GM19193 (cell line): ENCODE data around the gene TNK2.
A peak's percentile ranks its signal among the peaks of the same experiment; 100 is the strongest.

Experiments
- POLR2A ChIP-seq: IDR thresholded peaks from 4 replicates; pipeline ENCODE4 v1.6.1; 2011; ENCODE audit not compliant: insufficient read depth, insufficient read length; ENCODE audit errors: extremely low read depth

TNK2 gene

DNA sequence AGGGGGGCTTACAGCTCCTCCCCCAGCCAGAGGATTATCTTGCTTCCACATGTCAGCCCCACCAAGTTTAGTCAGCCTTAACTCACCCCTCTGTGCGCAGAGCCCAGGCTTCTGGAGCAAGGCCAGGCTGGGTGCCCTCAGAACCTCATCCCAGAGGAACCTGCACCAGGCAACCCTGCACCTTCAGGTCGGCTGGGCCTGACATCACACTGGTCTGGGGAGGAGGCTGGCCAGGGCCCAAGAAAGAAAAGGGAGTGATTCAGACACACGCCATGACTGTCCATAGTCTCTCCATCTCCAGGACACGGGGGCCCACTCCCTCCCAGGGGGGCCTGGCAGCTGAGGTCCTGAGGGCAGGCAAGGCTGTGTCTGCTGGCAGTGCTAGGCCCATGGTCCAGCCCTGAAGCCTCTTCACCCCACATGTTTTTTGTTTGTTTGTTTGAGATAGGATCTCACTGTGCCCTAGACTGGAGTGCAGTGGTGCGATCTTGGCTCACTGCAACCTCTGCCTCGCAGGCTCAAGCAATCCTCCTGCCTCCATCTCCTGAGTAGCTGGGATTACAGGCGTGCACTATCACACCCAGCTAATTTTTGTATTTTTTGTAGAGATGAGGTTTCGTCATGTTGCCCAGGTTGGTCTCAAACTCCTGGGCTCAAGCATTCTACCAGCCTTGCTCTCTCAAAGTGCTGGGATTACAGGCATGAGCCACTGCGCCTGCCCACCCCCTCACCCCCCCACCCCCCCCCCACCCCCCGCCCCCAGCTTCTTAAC lies 11.1 kb downstream of the TNK2 start:
- TF ChIP-seq POLR2A: no peak

DNA sequence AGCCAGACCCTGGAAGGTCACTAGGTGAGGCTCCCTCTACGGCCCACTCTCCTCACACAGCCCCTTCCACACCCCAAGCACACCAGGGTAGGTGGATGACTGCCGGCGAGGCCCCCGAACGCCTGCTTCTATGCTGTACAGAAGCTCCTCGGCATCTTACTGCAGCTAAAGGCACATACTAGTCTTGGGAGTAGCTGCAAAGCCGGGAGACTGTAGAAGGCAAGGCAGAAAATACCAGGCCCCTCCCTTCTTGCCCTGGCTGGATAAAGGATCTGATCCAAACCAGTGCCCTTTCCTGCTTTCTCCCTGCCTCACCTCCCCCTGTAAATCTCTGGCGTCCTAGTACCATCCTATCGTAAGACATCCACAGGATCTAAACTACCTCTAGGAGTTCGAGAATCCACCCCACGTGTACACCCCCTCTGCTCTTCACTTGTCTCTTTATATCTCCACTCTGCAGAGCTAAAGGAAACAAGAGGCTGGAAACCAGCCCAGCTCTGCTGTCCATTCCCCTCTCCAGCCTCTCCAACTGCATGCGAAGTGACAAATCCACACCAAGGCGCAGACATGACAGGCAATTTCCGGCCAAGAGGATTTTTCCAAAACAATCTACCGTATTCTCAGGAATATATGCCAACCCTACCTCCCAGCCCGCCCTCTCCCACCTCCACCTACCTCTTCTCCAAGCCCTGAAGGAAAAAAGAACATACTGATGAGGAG lies 11.8 kb downstream of the TNK2 start:
- TF ChIP-seq POLR2A: no peak

DNA sequence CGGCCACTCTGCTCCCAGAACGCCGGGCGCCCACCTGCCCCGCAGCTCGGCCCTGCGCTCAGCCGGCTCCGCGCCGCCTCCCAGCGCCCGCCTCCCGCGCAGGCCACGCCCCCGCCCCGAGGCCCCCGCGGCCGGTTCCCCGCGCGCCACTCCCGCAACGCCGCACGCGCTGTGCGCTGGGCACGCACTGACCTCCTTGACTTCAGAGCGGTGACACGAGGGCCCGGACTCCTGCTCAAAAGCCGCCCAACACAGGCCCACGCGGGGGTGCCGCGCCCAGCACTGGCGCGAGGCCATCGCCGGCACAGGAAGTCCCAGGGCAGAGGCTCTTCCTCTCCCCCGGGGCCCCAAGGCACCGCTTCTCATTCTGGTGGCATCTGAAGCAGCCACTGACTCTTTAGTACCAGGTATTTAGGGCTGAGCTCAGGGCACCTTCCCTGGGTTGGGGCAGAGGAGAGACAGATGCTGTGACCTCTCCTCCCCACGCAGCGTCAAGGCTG lies 12.4 kb downstream of the TNK2 start:
- no peak for TF ChIP-seq POLR2A

DNA sequence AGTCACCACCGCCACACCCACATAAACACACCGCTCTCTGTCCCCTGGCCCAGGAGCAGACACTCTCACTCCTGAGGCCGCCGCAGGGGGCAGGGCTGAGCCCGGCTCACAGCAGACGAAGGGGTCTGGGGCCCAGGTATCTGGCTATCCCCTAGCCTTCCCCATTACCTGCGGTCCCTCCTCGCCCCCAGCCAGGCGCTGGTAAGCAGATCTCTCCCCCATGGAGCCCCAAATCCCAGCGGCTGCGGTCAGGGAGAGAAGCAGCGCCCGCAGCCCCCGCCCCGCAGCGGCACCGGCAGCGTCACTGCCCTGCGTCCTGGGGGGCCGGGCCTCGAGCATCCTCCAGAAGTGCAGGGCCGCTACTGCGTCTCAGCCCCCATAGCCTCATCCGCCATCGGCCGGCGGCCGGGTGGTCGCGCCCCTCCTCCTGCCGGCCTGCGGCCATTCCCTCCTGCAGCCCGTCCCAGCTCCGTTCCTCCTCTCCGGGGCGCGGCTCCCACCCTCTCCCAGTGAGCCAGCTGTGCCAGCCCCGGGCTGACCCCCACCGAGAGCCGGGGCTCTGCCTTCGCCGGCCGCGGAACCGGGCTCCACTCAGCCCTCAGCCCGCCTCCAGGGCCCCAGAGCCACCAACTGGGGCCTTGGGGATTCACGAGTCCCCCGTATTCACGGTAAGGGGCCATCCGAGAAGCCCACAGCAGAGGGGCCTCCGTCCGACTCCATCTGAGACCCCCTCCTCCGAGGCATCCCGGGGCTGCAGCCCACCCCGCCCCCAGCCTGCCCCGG lies 13.1 kb downstream of the TNK2 start:
- TF ChIP-seq POLR2A: peak; percentile 30

DNA sequence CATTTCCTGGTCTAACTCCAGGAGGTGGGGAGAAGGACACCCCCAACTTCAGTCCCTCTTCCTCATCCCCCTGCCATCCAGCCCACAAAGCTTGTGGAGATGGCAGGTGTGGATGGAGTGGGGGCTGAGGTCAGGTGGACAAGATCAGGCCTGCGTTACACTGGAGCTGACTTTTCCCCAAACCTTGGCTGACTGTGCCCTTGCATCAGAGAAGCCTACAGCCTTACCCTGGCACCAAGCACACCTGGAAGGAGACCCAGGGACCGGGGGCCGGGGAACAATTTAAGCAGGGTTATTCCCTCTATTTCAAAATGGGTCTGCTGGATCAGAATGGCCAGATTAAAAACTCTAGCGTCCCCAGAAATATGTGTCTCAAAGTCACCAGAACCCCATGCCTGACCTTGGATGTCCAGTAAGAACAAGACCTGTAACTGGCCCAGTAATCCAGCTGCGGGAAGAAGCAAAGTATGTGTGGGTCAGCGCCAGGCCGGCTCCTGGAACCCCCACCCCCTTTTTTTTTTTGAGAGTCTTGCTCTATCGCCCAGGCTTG lies 14.4 kb downstream of the TNK2 start:
- no peak for TF ChIP-seq POLR2A

DNA sequence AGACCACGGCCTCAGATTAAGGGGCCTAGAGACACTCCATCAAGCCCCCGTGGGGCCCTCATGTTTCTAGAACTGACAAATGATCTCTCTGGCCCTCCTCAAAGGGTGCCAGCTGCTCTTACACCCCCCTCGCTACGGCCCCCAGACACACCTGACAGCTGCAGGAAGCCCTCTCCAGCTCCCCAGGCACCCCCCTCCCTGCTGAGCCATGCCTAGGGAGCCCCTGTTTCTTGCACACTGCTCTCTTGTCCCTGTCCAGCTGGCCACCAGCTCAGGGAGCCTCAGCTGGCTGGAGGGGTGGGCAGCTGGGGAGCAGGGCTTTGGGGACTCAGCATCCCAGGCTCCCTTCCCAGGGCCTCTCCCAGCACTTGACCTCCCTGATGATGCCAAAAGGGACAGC lies 14.8 kb downstream of the TNK2 start:
- no peak for TF ChIP-seq POLR2A

DNA sequence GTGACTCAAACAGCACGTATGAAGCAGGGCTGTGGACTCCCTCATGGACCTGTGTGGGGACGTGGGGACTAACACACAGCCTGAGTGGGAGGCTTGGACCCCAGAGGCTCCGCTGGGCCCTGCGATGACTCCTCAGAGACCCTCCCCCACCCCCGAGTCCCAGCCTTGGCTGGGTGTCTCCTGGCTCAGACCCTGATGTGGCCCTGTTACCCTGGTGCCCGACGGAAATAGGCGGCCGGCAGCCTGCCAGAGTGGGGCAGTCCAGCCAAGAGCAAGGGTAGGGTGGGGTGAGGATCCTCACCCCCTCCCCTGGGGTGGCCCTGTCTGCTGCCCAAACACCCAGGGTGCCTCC lies 15.3 kb downstream of the TNK2 start:
- TF ChIP-seq POLR2A: no peak

DNA sequence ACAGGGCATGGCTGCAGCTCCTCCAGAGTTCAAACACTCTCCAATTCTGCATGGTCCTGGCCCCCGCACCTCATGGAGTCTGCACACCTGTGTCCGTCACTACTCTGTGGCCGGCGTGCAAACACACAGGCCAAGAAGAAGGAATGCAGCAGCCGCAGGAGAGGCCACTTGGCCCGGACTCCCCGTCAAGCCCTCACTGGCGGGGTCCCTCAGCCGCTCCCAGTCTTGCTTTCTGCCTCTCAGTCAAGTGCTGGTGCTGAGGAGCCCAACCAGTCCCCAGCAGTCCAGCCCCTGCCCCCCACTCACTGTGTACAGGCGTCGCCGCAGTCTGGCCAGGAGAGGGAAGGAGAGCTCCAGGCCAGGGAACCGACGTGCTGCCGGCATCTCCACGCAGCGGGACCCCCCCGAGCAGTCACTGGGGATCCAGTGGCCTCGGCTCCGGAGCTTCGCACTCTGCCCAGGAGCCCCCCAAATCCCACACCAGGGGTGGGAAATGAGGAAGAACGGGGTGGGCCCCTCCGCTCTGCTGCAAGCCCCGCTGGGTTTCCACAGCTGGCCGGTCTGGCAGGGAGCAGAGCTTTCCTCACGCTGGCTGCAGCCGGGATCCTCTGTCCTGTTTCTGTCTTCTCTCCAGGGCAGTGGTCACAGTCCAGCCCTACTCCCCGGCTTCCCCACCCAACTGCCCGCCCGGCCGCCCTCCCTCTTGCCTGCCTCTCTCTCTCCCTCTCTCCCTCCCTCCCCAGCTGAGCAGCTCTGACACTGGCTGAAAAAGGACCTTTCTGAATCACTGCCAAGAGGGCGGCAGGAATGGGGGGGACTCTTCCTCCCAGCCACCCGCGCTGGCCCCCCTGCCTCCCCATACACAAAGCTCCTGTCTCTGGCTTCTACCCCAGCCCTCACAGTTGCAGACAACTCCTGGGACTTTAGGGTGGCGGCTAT lies 16.0 kb downstream of the TNK2 start:
- no peak for TF ChIP-seq POLR2A

DNA sequence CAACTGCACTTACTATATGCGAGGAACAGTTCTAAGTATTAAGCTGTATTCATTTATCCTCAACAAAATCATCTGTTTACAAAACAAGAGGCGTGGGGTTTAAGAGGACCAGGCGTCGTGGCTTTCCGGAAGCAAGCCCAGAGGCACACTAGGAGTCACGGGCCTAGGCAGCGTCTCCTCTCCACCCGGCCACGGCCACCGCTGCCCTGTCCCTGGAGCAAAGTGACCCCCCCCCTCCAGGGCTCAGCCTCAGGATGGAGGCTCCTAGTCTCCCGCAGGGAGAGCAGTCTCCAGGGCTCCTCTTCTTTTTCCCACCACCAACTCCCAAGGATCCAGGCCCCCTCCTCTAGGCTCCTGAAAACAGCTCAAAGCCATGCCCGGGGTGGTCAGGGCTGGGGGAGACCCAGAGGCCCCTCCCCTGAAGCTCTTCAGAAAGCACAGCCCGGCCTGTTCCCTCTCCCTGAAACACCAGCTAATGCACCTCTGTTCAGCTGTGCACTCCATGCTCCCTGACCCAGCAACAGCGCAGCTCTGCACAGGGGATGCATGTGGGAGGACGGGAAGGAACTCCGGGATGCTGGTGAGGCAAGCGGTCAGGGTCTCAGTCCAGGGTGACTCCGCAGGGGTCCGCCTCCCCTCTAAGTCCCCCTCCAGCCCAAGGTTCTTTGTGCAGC lies 16.8 kb downstream of the TNK2 start:
- no peak for TF ChIP-seq POLR2A

DNA sequence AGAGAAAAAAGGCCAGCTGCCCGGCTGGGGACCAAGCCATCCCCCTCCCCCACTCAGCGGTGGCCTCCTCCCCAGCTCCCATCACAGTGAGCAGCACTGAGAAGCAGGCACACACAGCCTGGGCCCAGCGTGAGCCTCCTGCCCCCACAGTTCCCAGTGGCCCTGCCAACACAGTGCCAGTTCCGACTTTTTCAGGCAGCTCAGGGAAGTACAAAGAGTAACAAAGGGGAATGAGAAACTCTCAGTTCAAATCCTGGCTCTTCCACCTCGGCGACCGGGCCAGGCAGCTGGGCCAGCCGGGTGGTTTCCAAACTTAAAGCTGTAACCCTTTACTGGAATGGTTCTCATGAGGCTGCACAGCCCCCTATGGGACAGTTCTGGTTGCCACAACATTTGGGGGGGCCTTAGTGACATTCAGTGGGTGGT lies 18.5 kb downstream of the TNK2 start:
- TF ChIP-seq POLR2A: no peak

DNA sequence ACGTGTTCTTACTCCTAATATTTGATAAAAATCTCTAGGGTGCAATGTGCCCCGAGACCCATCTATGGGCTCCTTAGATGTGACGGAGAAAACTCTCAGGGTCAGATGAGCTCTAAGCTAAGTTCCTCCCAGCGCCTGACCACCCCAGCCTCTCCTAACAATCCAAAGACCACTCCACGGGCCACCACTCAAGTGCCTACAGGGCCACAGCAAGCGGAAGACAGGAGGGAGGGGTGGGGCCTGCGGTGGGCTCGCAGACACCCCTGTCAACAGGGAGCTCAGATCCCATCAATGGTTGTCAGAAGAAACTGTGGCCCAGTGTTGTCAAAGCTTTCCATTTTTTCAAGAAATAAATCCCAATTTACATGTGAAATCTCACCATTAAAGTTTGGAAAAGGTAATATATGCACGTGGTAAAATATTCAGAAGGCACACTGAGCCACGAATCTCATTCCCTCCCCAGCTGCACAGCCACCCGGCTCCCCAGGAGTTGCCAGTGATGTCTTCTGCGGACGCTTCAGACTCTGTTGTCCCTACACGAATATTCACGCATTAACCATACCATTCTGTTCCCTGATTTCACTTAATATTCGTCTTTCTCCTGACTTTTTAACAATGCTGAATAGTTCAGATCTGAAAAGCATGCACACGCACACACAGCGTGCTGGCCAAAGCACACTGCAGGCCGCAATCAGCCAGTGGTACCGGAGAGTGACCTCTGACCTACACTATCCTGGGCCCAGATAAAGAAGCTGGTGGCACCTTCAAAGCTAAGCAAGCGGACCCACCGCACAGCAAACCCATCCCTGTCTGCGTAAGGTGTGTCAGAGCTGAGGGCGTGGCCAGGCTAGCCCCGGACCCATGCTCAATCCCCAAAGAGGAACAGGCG lies 19.1 kb downstream of the TNK2 start:
- TF ChIP-seq POLR2A: no peak

DNA sequence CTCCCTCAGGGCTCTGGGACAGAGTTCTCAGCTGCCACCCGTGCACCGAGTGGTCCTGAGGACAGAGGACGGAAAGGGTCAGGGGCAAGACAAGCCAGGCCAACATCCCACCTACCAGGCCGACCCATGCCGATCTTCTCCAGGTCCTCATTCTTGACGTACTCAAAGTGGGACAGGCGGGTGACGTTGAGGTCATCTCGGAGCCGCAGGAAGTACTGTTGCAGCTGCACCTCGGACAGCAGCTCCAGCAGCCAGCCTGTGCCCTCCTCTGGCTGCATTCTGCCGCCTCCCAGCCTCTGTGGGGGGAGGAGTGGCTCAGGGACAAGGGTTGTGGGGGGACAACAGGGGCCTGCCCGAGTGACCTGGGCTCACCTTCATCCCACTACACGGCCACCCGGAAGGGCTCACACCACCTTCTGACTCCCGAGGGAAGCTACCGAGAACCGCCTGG lies 20.0 kb downstream of the TNK2 start:
- no peak for TF ChIP-seq POLR2A

DNA sequence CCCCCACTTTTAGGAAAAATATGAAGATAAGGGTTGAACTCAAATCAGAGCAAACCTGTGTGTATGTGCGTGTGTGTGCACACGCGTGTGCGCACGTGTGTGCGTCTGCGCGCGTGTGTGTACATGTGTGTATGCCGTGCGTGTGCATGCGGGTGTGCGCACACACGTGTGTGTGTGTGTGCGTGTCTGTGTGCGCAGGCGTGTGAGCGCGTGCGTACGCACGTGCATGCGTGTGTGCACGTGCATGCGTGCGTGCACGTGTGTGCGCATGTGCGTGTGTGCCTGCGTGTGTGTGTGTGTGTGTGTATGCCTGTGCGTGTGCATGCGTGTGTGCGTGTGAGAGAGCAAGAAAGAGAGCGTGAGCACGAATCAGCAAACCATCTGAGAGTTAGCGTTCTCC lies 20.7 kb downstream of the TNK2 start:
- no peak for TF ChIP-seq POLR2A
